ENCODE results near the gene GSDME. TPM values are rescaled to one million over a fixed set of nuclear protein-coding genes. Genes with fewer than 3 reads are reported as not detected.
"Not testable (repeated sequence)": the region's sequence is repeated elsewhere in the genome, so short reads cannot be mapped to it uniquely, and the experiment has no call there.

GSDME gene
- polyA plus RNA-seq, 1 donor (not counting 4 experiments of a cell fraction or from before 2014, with no cell fraction given): 105 TPM

DNA sequence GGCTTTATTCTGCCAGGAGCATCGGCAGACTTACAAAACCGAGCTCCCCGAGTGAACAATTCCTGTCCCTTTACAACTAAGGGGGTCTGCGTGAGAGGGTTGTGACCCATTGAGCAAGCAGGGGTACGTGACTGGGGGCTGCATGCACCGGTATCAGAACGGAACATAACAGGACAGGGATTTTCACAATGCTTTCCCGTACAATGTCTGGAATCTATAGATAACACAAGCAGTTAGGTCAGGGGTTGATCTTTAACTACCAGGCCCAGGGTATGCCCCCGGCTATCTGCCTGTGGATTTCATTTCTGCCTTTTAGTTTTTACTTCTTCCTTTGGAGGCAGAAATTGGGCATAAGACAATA, 38.1 kb upstream of the GSDME start:
- no peak overlapping the region for H2AFZ ChIP-seq (ENCODE audit: control insufficient read depth, low read length)
- no peak overlapping the region for H3K4me3 ChIP-seq (ENCODE audit: control insufficient read depth in 2 of 3, extremely low read depth in 1 of 3, insufficient read depth in 2 of 3, low read depth in 1 of 3, low read length in 3 of 3)
- TF ChIP-seq, protein P1, sequence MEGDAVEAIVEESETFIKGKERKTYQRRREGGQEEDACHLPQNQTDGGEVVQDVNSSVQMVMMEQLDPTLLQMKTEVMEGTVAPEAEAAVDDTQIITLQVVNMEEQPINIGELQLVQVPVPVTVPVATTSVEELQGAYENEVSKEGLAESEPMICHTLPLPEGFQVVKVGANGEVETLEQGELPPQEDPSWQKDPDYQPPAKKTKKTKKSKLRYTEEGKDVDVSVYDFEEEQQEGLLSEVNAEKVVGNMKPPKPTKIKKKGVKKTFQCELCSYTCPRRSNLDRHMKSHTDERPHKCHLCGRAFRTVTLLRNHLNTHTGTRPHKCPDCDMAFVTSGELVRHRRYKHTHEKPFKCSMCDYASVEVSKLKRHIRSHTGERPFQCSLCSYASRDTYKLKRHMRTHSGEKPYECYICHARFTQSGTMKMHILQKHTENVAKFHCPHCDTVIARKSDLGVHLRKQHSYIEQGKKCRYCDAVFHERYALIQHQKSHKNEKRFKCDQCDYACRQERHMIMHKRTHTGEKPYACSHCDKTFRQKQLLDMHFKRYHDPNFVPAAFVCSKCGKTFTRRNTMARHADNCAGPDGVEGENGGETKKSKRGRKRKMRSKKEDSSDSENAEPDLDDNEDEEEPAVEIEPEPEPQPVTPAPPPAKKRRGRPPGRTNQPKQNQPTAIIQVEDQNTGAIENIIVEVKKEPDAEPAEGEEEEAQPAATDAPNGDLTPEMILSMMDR (optimal IDR thresholded peaks at IDR 0.05 in 1 of 3, IDR thresholded peaks at IDR 0.05 in 1 of 3, conservative IDR thresholded peaks at IDR 0.05 in 1 of 3; ENCODE audit: extremely low read depth in 1 of 3, insufficient read depth in 2 of 3, low read length in 3 of 3): no peak
- TF ChIP-seq EZH2 (IDR thresholded peaks at IDR 0.05; ENCODE audit: low read length): no peak
- no peaks in the 10 kb centered on the region for H3K9me3 ChIP-seq (ENCODE audit: control insufficient read depth, low read depth, low read length)
- no peak overlapping the region for H3K27ac ChIP-seq (ENCODE audit: control insufficient read depth, insufficient read depth, low read length)
- no peaks in the 10 kb centered on the region for H3K27me3 ChIP-seq (ENCODE audit: control insufficient read depth, extremely low read depth, insufficient read depth, low read length)
- H3K9me1 ChIP-seq (ENCODE audit: control insufficient read depth, extremely low read depth, insufficient read depth, low read length): no peaks in the 10 kb centered on the region
- H3K4me2 ChIP-seq (ENCODE audit: control insufficient read depth, extremely low read depth, insufficient read depth, low read depth, low read length): no peak overlapping the region
- DNase-seq (ENCODE audit: low read depth, low spot score) (no peak), FAIRE-seq (no peak)
- H4K20me1 ChIP-seq (ENCODE audit: control insufficient read depth, extremely low read depth, insufficient read depth, low read length): no peaks in the 10 kb centered on the region
- H3K9ac ChIP-seq (ENCODE audit: control insufficient read depth, extremely low read depth, insufficient read depth, low read length): no peak overlapping the region
- dilution Hi-C loops (cut with MboI; ENCODE audit: extremely low pct_ligation_motif_present, low sequenced_read_pairs): no loop called here
- no peaks in the 10 kb centered on the region for H3K4me1 ChIP-seq (ENCODE audit: control insufficient read depth, extremely low read depth, insufficient read depth, low read length)
- H3K79me2 ChIP-seq (ENCODE audit: control insufficient read depth, insufficient read depth, low read length): no peaks in the 10 kb centered on the region
- H3K36me3 ChIP-seq (ENCODE audit: control insufficient read depth in 2 of 2, extremely low read depth in 1 of 2, insufficient read depth in 2 of 2, low read length in 2 of 2): peaks cover 1 to 2% of the 10 kb centered on the region in 2 experiments

DNA sequence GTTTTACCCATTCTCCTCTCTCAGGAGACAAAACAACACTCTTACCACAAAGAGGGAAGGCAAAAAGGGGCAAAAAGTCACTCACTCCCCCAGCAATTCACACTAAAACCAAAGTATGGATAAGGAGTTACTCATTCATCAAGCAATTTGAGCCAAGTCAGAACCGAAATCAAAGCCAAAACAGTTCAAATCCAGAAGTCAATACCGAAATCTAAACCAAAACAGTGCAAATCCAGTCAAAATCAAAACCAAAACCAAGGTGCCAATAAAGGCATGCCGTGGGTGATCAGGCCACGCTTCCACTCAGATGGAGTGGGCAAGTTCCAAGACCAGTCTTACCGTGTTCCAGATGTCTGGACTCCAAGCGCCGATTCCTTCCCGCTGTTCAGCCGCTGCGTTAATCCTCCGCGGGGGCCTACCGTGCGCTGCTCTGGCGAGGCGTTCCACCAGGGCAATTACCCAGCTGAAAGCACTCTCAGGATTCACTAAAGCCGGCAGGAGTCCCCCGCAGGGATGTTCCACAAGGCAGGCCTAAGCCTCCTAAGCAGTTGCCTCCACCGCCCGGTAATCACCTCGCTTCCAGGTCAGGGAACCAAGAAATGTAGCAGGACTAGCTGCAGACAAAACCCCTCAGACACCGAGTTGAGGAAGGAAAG, 37.6 kb upstream of the GSDME start:
- H3K4me1 ChIP-seq (ENCODE audit: control insufficient read depth, extremely low read depth, insufficient read depth, low read length); H3K4me3 ChIP-seq (ENCODE audit: control insufficient read depth in 2 of 3, extremely low read depth in 1 of 3, insufficient read depth in 2 of 3, low read depth in 1 of 3, low read length in 3 of 3); H3K9ac ChIP-seq (ENCODE audit: control insufficient read depth, extremely low read depth, insufficient read depth, low read length); dilution Hi-C loops (cut with MboI; ENCODE audit: extremely low pct_ligation_motif_present, low sequenced_read_pairs); FAIRE-seq; H3K79me2 ChIP-seq (ENCODE audit: control insufficient read depth, insufficient read depth, low read length); H2AFZ ChIP-seq (ENCODE audit: control insufficient read depth, low read length); H3K9me3 ChIP-seq (ENCODE audit: control insufficient read depth, low read depth, low read length); H3K4me2 ChIP-seq (ENCODE audit: control insufficient read depth, extremely low read depth, insufficient read depth, low read depth, low read length); DNase-seq (ENCODE audit: low read depth, low spot score); H3K27ac ChIP-seq (ENCODE audit: control insufficient read depth, insufficient read depth, low read length); H4K20me1 ChIP-seq (ENCODE audit: control insufficient read depth, extremely low read depth, insufficient read depth, low read length); H3K27me3 ChIP-seq (ENCODE audit: control insufficient read depth, extremely low read depth, insufficient read depth, low read length); H3K9me1 ChIP-seq (ENCODE audit: control insufficient read depth, extremely low read depth, insufficient read depth, low read length); H3K36me3 ChIP-seq (ENCODE audit: control insufficient read depth in 2 of 2, extremely low read depth in 1 of 2, insufficient read depth in 2 of 2, low read length in 2 of 2): not testable (repeated sequence)

All from keratinocyte (primary cell).